Inflammatory macrophage treated with lipopolysaccharide for 1 hour (primary cell): ENCODE data around the gene PARD3.

Experiments
- DNase-seq, 2 donors: peaks; one replicate each; pipeline ENCODE4 v3.0.0-alpha.2; 2020 to 2022

The PARD3 gene

GRCh38 chr10:34480345-34480744, 334.8 kb downstream of the PARD3 start:
- no peak for DNase-seq

GRCh38 chr10:34479520-34480179, 335.4 kb downstream of the PARD3 start:
- no peak for DNase-seq

DNA sequence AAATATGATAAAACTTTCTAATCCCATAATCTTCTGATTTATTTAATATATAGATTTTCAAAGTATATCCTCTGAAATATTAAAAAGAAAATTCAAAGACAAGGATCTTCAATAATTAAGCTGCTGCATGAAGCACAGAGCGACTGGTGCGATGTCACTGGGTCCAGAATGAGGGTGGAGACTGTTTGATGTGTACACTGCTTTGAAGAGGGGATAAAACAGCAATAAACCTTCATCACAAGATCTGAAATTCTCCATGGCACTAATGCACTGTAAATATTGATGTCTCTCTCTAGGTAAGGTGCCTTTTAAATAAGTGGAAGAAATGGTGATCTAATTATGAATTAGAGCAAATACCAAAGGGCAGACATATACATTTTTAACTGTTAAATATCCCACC, 337.8 kb downstream of the PARD3 start:
- DNase-seq, result no peak

DNA sequence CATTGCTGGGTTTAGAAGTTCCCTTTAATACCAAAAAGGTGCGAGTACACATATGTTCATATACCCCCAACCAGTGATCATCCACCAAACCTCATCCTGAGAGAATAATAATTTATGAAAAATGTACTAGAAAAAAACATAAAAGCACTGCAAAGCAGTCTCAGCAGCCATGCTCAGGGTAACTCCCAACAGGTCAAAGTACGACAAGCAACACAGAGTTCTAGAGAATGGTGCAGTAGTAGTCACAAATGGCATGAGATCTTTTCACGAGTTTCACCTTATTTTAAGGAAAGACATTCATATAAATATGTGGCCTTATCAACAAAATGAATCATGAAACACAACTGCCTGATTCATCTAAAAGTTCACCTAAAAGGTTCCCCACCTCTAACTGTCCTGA, 338.5 kb downstream of the PARD3 start:
- DNase-seq, result no peak

DNA sequence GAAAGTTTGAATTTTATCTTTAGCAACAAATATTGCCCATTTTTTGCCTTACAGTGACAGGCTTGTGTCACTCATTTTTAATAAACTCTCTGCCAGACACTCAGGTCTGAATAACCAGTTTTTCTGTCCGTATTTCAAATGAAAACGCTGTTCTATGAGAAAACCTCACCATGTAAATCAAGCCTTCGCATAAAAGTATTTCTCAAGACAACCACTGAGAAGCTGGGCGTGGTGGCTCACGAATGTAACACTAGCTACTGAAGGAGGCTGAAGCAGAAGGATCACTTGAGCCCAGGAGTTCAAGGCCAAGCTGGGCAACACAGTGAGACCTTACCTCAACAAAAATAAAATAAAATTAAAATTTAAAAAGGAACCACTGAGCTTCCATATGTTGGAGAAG, 339.3 kb downstream of the PARD3 start:
- DNase-seq, result no peak

GRCh38 chr10:34475274-34475646, 339.8 kb downstream of the PARD3 start:
- no peak for DNase-seq

DNA sequence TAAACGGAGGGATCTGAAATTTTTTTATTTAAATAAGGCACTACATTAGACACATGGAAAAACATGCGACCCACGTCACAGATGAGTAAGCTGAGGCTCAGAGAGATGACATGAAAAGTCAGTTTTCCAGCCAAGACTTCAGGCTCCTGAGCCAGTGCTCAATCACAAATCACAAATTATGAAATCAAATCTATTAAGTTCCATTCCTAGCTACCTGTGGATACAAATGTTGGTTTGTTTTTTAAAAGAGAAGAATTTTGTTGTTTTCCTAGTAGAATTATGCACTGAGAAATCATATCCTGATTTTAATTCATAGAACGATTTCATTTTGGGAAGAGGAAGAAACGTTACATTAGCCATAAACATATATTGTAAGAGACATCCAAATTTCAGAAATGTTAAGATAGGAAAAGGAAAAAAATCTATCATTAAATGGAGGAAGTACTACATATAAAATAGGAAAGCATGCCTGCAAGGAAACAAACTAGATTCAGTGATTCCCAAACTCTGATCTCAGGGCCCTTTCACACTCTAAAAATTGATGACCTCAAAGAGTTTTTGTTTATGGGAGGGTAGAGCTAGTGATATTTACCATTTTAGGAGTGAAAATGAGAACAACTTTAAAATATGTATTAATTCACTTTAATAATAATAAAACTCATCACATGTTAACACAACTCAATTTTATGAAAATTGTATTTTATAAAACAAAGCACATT, 340.4 kb downstream of the PARD3 start:
- DNase-seq, result no peak

DNA sequence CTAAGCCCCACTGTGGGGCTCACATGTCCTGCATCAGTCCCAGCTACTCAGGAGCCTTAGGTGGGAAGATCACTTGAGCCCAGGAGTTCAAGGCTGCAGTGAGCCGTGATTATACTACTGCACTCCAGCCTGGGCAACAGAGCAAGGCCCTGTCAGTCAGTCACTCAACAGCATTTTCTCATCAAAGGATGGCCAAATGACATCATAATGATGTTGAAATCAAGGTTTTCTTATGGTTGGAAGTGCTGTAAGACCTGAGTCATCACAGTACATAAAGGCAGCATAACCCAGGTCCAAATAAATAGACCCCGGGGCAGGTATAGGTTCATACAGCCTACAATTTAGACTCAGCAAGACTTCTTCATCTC, 341.1 kb downstream of the PARD3 start:
- peak in 1 of 2 donors; percentile 2 for DNase-seq

DNA sequence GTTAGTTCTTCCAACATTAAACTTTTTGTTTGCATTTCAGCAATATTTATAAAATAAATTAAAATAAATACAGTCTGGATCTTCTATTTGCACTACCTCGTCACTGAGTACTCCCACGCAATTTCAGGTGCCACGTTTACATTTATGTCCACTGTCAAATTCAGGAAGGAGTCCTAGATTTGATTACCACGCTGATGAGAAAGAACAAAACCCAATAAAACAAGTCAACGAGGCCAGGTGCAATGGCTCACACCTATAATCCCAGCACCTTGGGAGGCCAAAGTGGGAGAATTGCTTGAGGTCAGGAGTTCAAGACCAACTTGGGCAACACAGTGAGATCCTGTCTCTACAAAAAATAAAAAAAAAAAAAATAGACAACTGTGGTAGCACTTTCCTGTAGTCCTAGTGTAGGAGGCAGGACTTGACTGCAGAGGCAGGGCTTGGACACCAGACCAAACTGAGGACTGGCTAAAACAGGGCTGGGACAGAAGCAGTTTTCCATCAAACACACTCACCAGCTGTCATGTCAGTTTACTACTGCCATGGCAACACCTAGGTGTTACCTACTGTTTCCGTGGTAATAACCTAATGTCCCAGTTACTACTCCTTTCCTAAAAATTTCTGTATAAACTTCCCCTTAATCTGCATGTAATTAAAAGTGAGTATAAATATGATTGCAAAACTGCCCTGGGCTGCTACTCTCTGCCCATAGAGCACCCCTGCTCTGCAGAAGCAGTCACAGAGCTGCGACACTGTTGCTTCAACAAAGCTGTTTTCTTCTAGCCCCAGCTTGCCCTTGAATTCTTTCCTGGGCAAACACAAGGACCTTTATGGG, 341.7 kb downstream of the PARD3 start:
- no peak for DNase-seq

DNA sequence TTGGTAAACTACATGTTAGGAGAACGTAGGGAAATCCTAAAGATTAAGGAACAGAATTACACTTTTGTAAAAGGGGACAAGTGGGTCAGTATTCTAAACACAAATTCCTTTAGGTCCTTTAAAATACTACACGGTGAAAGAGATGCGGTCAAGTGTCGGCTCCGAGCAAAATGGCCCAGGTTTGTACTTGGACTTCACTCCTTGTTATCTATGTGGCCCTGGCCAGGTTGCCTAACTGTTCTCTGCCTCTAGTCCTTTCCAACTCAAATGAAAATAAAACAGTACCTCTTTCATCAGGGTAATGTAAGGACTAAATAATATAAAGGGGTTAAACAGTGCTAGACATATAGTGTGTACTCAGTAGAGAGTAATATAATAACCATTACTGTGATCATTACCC, 344.8 kb downstream of the PARD3 start:
- no peak for DNase-seq

- no peak for DNase-seq
Observed at GRCh38 chr10:34469446-34469845, 345.6 kb downstream of the PARD3 start.

DNA sequence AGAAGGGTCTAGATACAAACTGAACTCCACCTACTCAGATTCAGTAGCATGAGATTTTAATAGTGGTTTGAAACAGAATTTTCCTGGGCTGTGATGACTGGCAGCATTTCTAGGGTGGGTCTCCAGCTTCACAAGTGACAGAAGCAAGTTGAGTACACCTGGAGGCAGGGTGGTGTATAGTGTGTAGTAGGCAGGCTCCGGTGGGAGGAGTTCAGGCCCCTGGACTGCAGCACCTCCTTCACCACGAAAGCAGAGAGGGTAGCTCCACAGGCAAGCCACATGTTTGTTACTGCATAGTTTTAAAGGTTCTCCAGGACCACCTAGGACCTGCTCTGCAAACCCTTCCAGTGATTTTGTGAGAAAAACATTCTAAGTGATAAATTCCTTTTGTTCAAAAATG, 347.2 kb downstream of the PARD3 start:
- DNase-seq, result no peak

- no peak for DNase-seq
Observed at GRCh38 chr10:34467364-34467763, 347.7 kb downstream of the PARD3 start.

DNA sequence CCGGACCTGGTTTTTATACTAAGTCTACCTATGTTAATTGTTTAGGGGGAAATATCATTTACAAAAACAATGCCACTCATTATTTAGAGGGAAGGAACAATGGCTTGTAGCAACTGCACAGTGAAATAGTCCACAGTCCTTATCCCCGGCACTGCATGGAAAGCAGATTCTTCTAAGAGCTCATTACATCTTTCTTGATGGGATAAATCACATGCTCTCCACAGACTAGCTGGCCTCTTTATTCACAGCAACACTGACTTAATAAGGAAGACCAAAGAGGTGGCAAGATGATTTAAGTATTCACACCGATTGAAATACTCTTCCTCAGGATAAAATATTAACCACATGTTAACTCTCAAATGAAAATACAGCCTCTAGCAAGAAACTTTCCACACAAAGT, 349.4 kb downstream of the PARD3 start:
- no peak for DNase-seq

DNA sequence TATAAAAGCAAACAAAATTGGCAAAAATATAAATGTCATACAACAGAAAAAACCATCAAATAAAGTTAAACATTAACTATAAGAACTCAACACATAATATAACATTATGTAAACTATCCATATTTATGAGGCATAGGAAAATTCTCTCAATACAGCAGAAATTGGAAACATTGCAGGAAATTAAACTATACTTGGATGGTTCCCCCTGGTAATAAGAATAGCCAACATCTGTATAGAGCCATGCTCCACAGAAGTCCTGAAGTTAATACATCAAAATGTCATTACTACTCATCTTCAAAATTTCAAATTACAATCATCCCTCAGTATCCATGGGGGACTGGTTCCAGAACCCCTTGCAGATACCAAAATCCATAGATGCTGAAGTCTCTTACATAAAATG, 350.5 kb downstream of the PARD3 start:
- DNase-seq, result no peak

DNA sequence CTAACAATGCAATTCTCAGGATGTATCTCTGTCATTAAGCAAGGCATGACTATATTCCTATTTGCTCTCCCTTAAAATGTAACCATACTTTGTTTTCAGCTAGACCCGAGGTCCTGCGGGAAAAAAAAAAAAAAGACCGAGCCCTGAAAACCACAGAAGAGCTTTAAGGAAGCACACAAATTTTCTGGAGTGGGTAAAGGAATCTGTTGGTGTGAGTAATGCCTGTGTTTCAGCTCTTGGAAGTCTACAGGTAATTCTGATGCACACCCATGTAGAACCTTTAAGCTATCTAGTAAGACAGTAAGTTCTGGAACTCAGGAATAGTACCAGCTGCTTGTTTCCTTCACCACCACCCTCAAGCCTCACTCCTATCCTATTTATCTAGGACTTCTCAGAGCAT, 351.1 kb downstream of the PARD3 start:
- DNase-seq, result no peak

GRCh38 chr10:34462993-34463392, 352.1 kb downstream of the PARD3 start:
- DNase-seq, result no peak

DNA sequence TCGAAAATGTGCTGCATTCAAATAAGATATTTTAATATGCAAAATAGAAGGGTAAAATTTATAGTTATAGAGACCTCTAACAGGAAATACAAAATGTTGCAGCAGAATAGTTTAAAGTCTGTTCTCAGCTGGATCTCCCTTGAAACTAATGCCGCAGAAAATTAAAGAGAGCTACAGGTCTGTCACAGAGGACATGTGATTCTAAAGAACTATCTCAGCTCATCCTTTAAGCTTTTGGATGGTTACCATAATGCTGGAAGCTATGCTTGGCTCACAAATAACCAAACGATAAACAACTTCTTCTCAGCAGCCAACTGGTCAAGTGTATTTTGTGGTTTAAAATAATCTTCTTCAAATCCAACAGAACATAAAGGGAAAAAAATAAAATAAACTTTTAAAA, 353.0 kb downstream of the PARD3 start:
- DNase-seq, result no peak

- no peak for DNase-seq
Observed at GRCh38 chr10:34454590-34455261, 360.4 kb downstream of the PARD3 start.

GRCh38 chr10:34449836-34450235, 365.3 kb downstream of the PARD3 start:
- DNase-seq, result no peak

DNA sequence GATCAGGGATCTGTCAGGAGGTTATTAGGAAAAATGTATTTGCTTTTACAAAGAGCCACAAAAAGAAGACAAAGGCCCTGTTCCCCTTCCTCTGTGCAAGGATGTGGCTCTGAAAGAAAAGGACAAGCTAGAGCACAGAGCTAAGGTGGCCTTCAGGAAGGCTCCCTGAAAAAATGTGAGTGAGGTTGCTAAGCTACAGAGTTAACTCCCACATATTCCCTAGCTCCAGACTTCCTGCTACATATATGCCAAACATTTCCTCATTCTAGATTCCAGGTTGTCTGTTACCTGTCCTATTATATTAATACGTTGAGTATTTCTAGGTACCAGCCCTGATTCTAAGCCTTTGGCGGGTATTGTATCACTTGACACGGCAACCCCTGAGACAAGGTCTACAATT, 369.0 kb downstream of the PARD3 start:
- no peak for DNase-seq

DNA sequence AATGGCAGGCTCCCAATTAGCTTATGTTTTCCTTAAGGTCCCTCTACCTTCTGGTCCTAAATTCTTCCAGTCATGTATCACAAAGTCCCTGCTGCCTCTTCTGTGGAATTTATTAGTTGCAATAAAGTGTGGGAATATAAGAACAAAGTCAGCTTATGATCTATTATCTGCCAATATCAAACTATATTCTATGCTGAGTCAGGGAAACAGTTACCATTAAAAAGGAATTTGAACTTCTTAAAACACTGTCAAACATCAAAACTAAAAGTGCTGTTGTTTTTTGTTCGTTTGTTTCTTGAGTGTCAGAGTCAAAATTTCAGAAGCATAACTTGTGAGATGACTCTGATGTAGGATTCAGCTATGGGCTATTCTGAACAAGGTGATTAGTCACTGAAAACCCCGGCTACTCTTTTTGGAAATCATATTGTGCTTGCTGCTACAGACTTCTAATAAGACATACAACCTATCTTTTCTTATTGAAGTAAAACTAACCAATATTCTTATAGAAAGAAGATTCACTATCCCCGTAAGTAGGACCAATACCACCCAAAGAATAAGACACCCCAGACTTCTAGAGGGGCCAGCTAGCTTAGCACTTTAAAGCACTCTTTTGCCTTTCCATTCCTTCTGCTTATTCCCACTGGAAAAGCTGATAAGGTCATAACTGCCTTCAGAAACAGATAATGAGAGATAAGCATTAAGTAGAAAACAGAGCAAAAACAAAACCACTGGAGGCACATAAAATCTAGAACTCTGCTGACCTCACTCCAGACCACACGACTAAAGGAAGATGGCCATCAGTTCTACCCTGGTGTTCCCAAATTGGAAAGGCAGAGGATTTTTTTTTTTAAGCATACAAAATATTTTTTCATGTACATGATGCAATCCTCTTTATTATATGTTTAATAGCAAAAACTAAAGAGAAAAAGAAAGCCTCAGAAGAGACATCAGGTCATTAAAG, 370.6 kb downstream of the PARD3 start:
- DNase-seq, result peak in 1 of 2 donors; percentile 4
